Muscle layer of duodenum (tissue), 2 donors: ENCODE measurements around the gene MOB2.
A peak's percentile ranks its signal among the peaks of the same experiment; 100 is the strongest.

Experiments
- H3K27ac ChIP-seq: one replicate; pipeline ENCODE4 v1.7.0; 2013; ENCODE audit warnings: mild to moderate bottlenecking, low read length
- H3K27me3 ChIP-seq: one replicate; pipeline ENCODE4 v1.7.0; 2013; ENCODE audit warnings: low read depth, mild to moderate bottlenecking, control low read depth, low read length
- H3K36me3 ChIP-seq, 2 donors: one replicate each; pipeline ENCODE4 v1.7.0; 2013; ENCODE audit warnings: low read length in 2 of 2, control low read depth in 1 of 2, mild to moderate bottlenecking in 1 of 2; ENCODE audit not compliant: insufficient read depth in 2 of 2, control insufficient read depth in 1 of 2
- H3K4me1 ChIP-seq, 2 donors: one replicate each; pipeline ENCODE4 v1.7.0; 2013; ENCODE audit warnings: low read length in 2 of 2, mild to moderate bottlenecking in 2 of 2, control low read depth in 1 of 2, moderate library complexity in 1 of 2; ENCODE audit not compliant: insufficient read depth in 2 of 2, control insufficient read depth in 1 of 2
- H3K4me3 ChIP-seq, 2 donors: one replicate each; pipeline ENCODE4 v1.7.0; 2013; ENCODE audit warnings: low read length in 2 of 2, low read depth in 1 of 2, mild to moderate bottlenecking in 1 of 2
- H3K9me3 ChIP-seq, 2 donors: one replicate each; pipeline ENCODE4 v1.7.0; 2013; ENCODE audit warnings: low read length in 2 of 2, control low read depth in 1 of 2, mild to moderate bottlenecking in 1 of 2; ENCODE audit not compliant: control insufficient read depth in 1 of 2
- donor health status: healthy.

The MOB2 gene

DNA sequence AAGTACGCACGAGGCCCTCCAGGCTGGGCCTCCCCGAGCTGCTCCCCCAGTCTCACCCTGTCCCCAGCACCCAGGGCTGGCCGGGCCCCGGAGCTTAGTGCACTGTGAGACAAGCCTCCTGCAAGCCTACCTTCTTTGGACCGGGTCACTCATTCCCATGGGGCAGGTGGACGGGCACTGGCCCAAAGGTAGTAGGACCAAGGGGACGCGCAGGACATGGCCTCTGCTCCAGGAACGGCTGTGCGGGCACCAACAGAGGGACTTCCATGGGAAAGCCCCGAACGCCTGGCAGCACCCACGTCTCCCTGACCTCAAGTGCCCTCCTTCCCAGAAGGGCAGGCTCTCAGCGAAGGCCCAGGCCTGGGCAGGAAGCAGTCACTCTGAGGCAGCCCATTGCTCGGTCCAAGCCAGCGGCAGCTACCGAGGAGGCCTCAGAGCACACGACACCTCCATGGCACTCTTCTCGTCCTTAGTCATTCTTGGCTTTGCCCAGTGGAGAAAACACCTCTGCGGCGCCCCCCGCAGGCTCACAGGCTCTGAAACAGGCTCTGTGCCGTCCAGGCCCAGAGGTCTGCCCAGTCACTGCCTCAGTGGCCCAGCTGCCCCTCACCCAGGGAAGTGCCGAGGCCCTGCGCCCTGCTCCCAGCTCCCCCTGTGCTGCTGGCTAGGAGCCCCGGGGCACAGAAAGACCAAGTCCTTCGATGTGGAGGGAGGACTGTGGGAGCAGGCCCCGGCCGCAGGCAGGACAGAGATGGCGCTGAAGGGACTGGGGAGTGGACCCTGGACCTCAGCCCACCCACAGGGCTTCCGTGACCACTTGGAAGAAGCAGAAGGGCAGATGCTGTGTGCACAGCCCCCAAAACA lies 3.8 kb downstream of the MOB2 start:
- peaks cover 16 to 27% of the 10 kb centered on the region in 2 donors for H3K36me3 ChIP-seq
- peak overlapping the region; percentile 31 for H3K27ac ChIP-seq
- H3K4me1 ChIP-seq = peaks cover 12 to 95% of the 10 kb centered on the region in 2 donors
- no peaks in the 10 kb centered on the region for H3K27me3 ChIP-seq
- H3K9me3 ChIP-seq = no peaks in the 10 kb centered on the region
- H3K4me3 ChIP-seq = no peak overlapping the region

GRCh38 chr11:1481861-1482441 lies 4.6 kb downstream of the MOB2 start:
- Histone ChIP-seq H3K27ac (peak overlapping the region; percentile 31), H3K4me1 (peaks cover 3 to 86% of the 10 kb centered on the region in 2 donors), H3K36me3 (peaks cover 23 to 33% of the 10 kb centered on the region in 2 donors), H3K4me3 (no peak overlapping the region), H3K9me3 (no peaks in the 10 kb centered on the region), H3K27me3 (no peaks in the 10 kb centered on the region)

GRCh38 chr11:1481483-1481825 lies 5.1 kb downstream of the MOB2 start:
- H3K4me3 ChIP-seq = no peak overlapping the region
- no peaks in the 10 kb centered on the region for H3K27me3 ChIP-seq
- peaks cover 28 to 33% of the 10 kb centered on the region in 2 donors for H3K36me3 ChIP-seq
- no peaks in the 10 kb centered on the region for H3K9me3 ChIP-seq
- H3K27ac ChIP-seq = no peak overlapping the region
- peaks cover under 1 to 81% of the 10 kb centered on the region in 2 donors for H3K4me1 ChIP-seq

DNA sequence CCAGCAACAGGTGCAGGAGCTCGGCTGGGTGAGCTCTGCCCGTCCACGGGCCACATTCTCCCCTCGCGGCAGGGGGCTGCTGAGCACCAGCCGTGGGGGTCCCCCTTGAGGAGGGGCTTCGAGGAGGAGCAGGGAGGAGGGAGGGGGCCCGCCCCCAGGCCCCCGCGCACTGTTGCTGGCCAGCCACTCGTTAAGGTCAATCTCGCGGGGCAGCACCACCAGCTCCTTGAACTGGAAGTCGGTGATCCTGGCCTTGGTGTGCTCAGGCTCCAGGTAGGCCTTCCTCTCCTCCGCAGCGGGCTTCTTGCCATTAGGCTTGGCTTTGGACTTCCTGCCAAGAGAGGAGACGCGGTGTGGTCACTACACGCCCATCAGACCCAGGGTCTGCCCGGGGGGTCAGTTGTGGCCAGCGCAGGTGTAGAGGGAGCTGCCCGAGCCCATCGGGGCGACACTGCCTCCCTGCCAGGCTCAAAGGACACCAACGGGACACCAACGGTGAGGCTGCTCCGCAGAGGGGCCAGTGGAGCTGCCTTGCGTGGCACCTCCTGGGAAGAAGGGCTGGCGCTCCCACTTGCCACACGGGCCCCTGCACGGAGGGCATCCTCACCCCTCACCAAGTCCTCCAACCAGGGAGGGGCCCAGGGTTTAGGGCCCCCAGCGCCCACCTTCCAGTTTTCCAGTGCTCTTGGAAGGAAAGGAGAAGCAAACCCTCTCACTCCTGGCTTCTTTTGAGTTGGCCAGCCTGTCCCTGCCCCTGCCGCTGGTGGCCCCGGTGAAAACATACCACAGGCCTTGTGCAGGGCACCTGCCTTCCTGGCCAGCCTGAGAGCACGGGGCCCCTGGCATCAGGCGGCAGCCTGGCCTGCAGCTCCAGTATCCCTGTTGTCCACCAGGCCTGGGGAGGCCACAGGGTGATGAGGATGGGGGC lies 5.8 kb downstream of the MOB2 start:
- H3K4me1 ChIP-seq = peaks cover 0 to 75% of the 10 kb centered on the region in 2 donors
- H3K4me3 ChIP-seq = no peak overlapping the region
- H3K36me3 ChIP-seq = peaks cover 34 to 39% of the 10 kb centered on the region in 2 donors
- H3K27me3 ChIP-seq = no peaks in the 10 kb centered on the region
- no peaks in the 10 kb centered on the region for H3K9me3 ChIP-seq
- H3K27ac ChIP-seq = no peak overlapping the region

GRCh38 chr11:1480191-1480554 lies 6.4 kb downstream of the MOB2 start:
- Histone ChIP-seq H3K27me3 (no peaks in the 10 kb centered on the region), H3K9me3 (no peaks in the 10 kb centered on the region), H3K4me3 (no peak overlapping the region), H3K36me3 (peaks cover 41 to 46% of the 10 kb centered on the region in 2 donors), H3K27ac (no peak overlapping the region), H3K4me1 (peaks cover 0 to 68% of the 10 kb centered on the region in 2 donors)

GRCh38 chr11:1479678-1480118 lies 6.9 kb downstream of the MOB2 start:
- Histone ChIP-seq H3K4me3 (no peak overlapping the region), H3K4me1 (peaks cover 0 to 63% of the 10 kb centered on the region in 2 donors), H3K36me3 (peaks cover 42 to 50% of the 10 kb centered on the region in 2 donors), H3K27me3 (no peaks in the 10 kb centered on the region), H3K9me3 (no peaks in the 10 kb centered on the region), H3K27ac (no peak overlapping the region)

- Histone ChIP-seq H3K4me3 (no peak overlapping the region), H3K4me1 (peaks cover 0 to 58% of the 10 kb centered on the region in 2 donors), H3K9me3 (no peaks in the 10 kb centered on the region), H3K36me3 (peaks cover 42 to 54% of the 10 kb centered on the region in 2 donors), H3K27ac (no peak overlapping the region), H3K27me3 (no peaks in the 10 kb centered on the region)
Measured at GRCh38 chr11:1479006-1479677, 7.4 kb downstream of the MOB2 start.

GRCh38 chr11:1478544-1478943 lies 8.0 kb downstream of the MOB2 start:
- H3K36me3 ChIP-seq = peaks cover 42 to 60% of the 10 kb centered on the region in 2 donors

GRCh38 chr11:1478011-1478410 lies 8.6 kb downstream of the MOB2 start:
- Histone ChIP-seq H3K9me3 (no peaks in the 10 kb centered on the region), H3K27ac (no peak overlapping the region), H3K4me3 (no peak overlapping the region), H3K36me3 (peaks cover 42 to 66% of the 10 kb centered on the region in 2 donors), H3K4me1 (peaks cover 0 to 47% of the 10 kb centered on the region in 2 donors), H3K27me3 (no peaks in the 10 kb centered on the region)

More at GRCh38 chr11:1478544-1478943, 8.0 kb downstream of the MOB2 start:
- no peaks in the 10 kb centered on the region for H3K27me3 ChIP-seq
- no peak overlapping the region for H3K27ac ChIP-seq
- no peak overlapping the region for H3K4me3 ChIP-seq
- H3K9me3 ChIP-seq = no peaks in the 10 kb centered on the region
- H3K4me1 ChIP-seq = peaks cover 0 to 52% of the 10 kb centered on the region in 2 donors

DNA sequence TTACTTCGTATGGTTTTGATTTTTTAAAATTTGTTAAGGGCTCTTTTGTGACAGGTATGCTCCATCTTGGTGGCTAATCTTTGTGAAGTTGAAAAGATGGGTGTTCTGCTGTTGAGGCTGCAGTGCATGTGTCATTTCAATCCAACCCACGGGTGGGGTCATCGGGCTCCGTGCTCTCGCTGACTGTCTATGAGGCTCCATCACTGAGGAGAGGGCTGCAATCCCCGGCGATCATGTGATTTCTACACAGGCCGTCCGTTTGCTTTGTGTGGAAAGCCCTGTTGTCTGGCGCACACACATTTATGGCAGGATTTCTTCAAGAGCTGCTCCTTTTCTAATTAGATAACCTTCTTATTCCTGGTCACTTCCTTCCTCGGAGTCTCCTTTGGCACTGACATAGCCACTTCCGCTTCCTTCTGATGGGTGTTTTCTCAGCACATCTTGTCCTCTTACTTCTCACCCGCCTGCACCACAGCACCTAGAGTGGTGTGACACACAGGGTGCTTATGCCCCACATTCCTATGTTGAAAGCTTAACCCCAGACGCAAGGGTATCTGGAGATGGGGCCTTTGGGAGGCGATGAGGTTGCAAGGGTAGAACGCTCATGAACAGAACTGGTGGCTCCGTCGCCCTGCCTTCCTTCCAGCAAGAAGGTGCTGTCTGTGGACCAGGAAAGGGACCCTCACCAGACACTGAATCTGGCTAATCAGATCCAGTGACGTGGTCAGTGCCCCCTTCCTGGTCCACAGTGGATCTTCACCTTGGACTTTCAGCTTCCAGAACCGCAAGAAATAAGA lies 9.4 kb downstream of the MOB2 start:
- no peaks in the 10 kb centered on the region for H3K9me3 ChIP-seq
- H3K27ac ChIP-seq = no peak overlapping the region
- H3K4me3 ChIP-seq = no peak overlapping the region
- H3K4me1 ChIP-seq = peaks cover 0 to 38% of the 10 kb centered on the region in 2 donors
- no peaks in the 10 kb centered on the region for H3K27me3 ChIP-seq
- peaks cover 42 to 71% of the 10 kb centered on the region in 2 donors for H3K36me3 ChIP-seq
